Endodermal cell (in vitro differentiated cells): ENCODE measurements around the gene USE1. TPM values are rescaled to one million over a fixed set of nuclear protein-coding genes. Genes with fewer than 3 reads are reported as not detected.

Source experiments
- DNase-seq: peaks from one replicate; pipeline ENCODE4 v3.0.0-alpha.2; 2017
- H3K27ac ChIP-seq: 2 replicates; pipeline ENCODE4 v1.5.1; 2013; ENCODE audit warnings: mild to moderate bottlenecking, low read depth, low read length, moderate library complexity
- H3K27me3 ChIP-seq: 2 replicates; pipeline ENCODE4 v1.6.1; 2013; ENCODE audit warnings: mild to moderate bottlenecking, low read length, moderate library complexity; ENCODE audit not compliant: insufficient read depth, control insufficient read depth, poor library complexity, severe bottlenecking
- H3K36me3 ChIP-seq: 2 replicates; pipeline ENCODE4 v1.7.0; 2013; ENCODE audit warnings: mild to moderate bottlenecking, low read length, moderate library complexity; ENCODE audit not compliant: control insufficient read depth, insufficient read depth
- H3K4me1 ChIP-seq: one replicate; pipeline ENCODE4 v1.7.0; 2013; ENCODE audit warnings: low read length; ENCODE audit not compliant: control insufficient read depth, insufficient read depth
- H3K4me3 ChIP-seq: 2 replicates; pipeline ENCODE4 v1.5.1; 2013; ENCODE audit warnings: mild to moderate bottlenecking, low read length, moderate library complexity
- H3K9ac ChIP-seq: 2 replicates; pipeline ENCODE4 v1.6.1; 2013; ENCODE audit warnings: mild to moderate bottlenecking, low read length, moderate library complexity; ENCODE audit not compliant: poor library complexity, severe bottlenecking; ENCODE audit errors: extremely low read depth
- H3K9me3 ChIP-seq: 2 replicates; pipeline ENCODE4 v1.6.1; 2013; ENCODE audit warnings: mild to moderate bottlenecking, low read length, moderate library complexity; ENCODE audit not compliant: control insufficient read depth
- H3K27ac Mint-ChIP-seq: 2 replicates; pipeline ENCODE4 v1.8.0; 2020; ENCODE audit warnings: mixed read lengths
- H3K27me3 Mint-ChIP-seq: 2 replicates; pipeline ENCODE4 v1.8.0; 2021; ENCODE audit warnings: mild to moderate bottlenecking, mixed read lengths; ENCODE audit not compliant: insufficient read depth
- H3K36me3 Mint-ChIP-seq: 2 replicates; pipeline ENCODE4 v1.8.0; 2020; ENCODE audit warnings: low read depth, mixed read lengths
- H3K4me1 Mint-ChIP-seq: 2 replicates; pipeline ENCODE4 v1.8.0; 2020; ENCODE audit warnings: mixed read lengths
- H3K4me3 Mint-ChIP-seq: 2 replicates; pipeline ENCODE4 v1.8.0; 2020; ENCODE audit warnings: mild to moderate bottlenecking, moderate library complexity, mixed read lengths
- H3K9me3 Mint-ChIP-seq: 2 replicates; pipeline ENCODE4 v1.8.0; 2020; ENCODE audit warnings: mild to moderate bottlenecking, mixed read lengths
- CTCF ChIP-seq: fragments of 200-600 bp; sonication (generic); conservative IDR thresholded peaks from 2 replicates; pipeline ENCODE4 v1.5.0; 2021; ENCODE audit warnings: antibody characterized with exemption, mild to moderate bottlenecking
- WGBS, 2 experiments: methylation state at CpG; one replicate each; pipeline versions ENCODE4 v1.1.5 to v1.1.7; 2013; ENCODE audit warnings: missing lambda C conversion rate in 2 of 2, mixed read lengths in 1 of 2; ENCODE audit not compliant: insufficient coverage in 1 of 2, insufficient read length in 1 of 2; 5-methylcytosine and 5-hydroxymethylcytosine counted together
- total RNA-seq, 2 donors: library from RNA; stranded (reverse); fragmentation: NEBNext Ultra II Directional in 1 of 2; extraction: Animal tissue kit (Norgen Biotek cat#: 25700) in 1 of 2; gene quantifications; 2 replicates in 1 of 2; 3 replicates in 1 of 2; pipeline ENCODE4 v1.2.1, GENCODE V29; 2021

USE1 gene
- total RNA-seq, 2 donors from 2014 or later: 17.4 to 18.4 TPM

GRCh38 chr19:17202249-17202648 is 12.9 kb upstream of the USE1 start:
- H3K9me3 ChIP-seq: no peaks in the 10 kb centered on the region
- peak; percentile 67 for DNase-seq
- H3K27ac ChIP-seq: no peak overlapping the region
- no peaks in the 10 kb centered on the region for H3K27me3 ChIP-seq
- H3K9ac ChIP-seq: no peak overlapping the region
- H3K27ac Mint-ChIP-seq: no peak overlapping the region
- no peak overlapping the region for H3K4me3 Mint-ChIP-seq
- WGBS, 2 experiments: 89 to 91% methylated on average over 8 to 9 of the region's 9 CpGs
- peaks cover 63% of the 10 kb centered on the region for H3K36me3 ChIP-seq
- peaks cover 81% of the 10 kb centered on the region for H3K36me3 Mint-ChIP-seq
- no peaks in the 10 kb centered on the region for H3K9me3 Mint-ChIP-seq
- no peaks in the 10 kb centered on the region for H3K4me1 Mint-ChIP-seq
- no peak overlapping the region for H3K4me3 ChIP-seq
- H3K27me3 Mint-ChIP-seq: no peaks in the 10 kb centered on the region
- TF ChIP-seq CTCF: no peak
- no peaks in the 10 kb centered on the region for H3K4me1 ChIP-seq

- Histone ChIP-seq H3K27ac (no peak overlapping the region), H3K9me3 (no peaks in the 10 kb centered on the region), H3K4me1 (no peaks in the 10 kb centered on the region), H3K27me3 (no peaks in the 10 kb centered on the region), H3K9ac (no peak overlapping the region), H3K36me3 (peaks cover 60% of the 10 kb centered on the region), H3K4me3 (no peak overlapping the region)
- H3K36me3 Mint-ChIP-seq: peaks cover 76% of the 10 kb centered on the region
- no peak overlapping the region for H3K27ac Mint-ChIP-seq
- TF ChIP-seq CTCF: no peak
- DNase-seq: no peak
- no peaks in the 10 kb centered on the region for H3K27me3 Mint-ChIP-seq
- no peaks in the 10 kb centered on the region for H3K9me3 Mint-ChIP-seq
- H3K4me1 Mint-ChIP-seq: no peaks in the 10 kb centered on the region
- H3K4me3 Mint-ChIP-seq: no peak overlapping the region
- WGBS, 2 experiments: 97% methylated on average over 15 to 17 of the region's 17 CpGs
These were observed 12.4 kb upstream of the USE1 start for GRCh38 chr19:17202713-17203112.

DNA sequence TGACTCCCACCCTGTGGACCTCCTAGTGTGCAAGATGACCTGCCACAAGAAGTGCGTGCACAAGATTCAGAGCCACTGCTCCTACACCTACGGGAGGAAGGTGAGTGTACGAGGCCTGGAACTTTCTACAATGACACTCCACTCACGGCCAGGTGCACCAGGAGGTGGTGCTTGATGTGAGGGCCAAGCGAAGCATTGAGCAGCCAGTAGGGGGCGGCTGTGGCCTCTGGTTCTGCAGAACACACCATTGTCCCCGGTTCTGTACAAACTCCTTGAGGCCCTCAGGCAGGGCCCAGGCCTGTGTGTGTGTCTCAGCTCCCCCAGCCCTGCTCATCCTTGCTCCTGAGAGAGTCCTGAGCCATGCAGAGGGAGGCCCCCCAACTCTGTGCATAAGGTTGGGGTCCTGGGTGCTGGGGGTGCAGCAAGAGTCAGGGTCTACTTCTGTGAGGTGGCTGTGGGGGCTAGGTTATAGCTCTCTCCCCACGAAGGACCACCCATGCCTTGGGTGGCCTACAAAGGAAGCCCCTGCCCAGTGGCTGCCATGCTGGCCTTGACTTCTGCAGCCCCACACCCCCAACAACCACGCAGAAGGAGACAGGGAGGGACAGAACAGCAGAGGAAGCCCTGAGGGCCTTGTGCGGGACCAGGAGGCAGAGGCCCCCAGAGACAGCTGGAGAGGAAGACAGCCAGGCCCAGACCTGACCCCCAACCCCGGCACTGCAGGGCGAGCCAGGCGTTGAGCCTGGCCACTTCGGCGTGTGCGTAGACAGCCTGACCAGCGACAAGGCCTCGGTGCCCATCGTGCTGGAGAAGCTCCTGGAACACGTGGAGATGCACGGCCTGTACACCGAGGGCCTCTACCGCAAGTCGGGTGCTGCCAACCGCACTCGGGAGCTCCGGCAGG is 9.7 kb upstream of the USE1 start:
- Histone ChIP-seq H3K27ac (no peak overlapping the region), H3K4me1 (no peaks in the 10 kb centered on the region), H3K4me3 (no peak overlapping the region), H3K9ac (no peak overlapping the region), H3K27me3 (no peaks in the 10 kb centered on the region), H3K9me3 (no peaks in the 10 kb centered on the region), H3K36me3 (peaks cover 59% of the 10 kb centered on the region)
- WGBS, 2 experiments: 89 to 95% methylated on average over 23 to 26 of the region's 27 CpGs
- Mint-ChIP-seq H3K27me3 (no peaks in the 10 kb centered on the region), H3K9me3 (no peaks in the 10 kb centered on the region), H3K4me3 (no peak overlapping the region), H3K36me3 (peaks cover 74% of the 10 kb centered on the region), H3K27ac (no peak overlapping the region), H3K4me1 (no peaks in the 10 kb centered on the region)
- peak; percentile 91 for TF ChIP-seq CTCF
- DNase-seq: peak; percentile 92
